ENCODE results near the gene SHLD2.
"Not testable (repeated sequence)": the region's sequence is repeated elsewhere in the genome, so short reads cannot be mapped to it uniquely, and the experiment has no call there.

- TF ChIP-seq ELF4 (IDR thresholded peaks at IDR 0.05); FOXK2 (IDR thresholded peaks at IDR 0.05); FOXA1 (IDR thresholded peaks at IDR 0.05); SP1 (IDR thresholded peaks at IDR 0.05); L3MBTL2 (conservative IDR thresholded peaks at IDR 0.05); TARDBP (IDR thresholded peaks at IDR 0.05); SUZ12 (IDR thresholded peaks at IDR 0.05); NFRKB (IDR thresholded peaks at IDR 0.05); FOXM1 (IDR thresholded peaks at IDR 0.05; ENCODE audit: borderline replicate concordance); BHLHE40 (IDR thresholded peaks at IDR 0.05; ENCODE audit: borderline replicate concordance); HDGF (IDR thresholded peaks at IDR 0.05; ENCODE audit: borderline replicate concordance): not testable (repeated sequence)
- TF ChIP-seq, protein P1, sequence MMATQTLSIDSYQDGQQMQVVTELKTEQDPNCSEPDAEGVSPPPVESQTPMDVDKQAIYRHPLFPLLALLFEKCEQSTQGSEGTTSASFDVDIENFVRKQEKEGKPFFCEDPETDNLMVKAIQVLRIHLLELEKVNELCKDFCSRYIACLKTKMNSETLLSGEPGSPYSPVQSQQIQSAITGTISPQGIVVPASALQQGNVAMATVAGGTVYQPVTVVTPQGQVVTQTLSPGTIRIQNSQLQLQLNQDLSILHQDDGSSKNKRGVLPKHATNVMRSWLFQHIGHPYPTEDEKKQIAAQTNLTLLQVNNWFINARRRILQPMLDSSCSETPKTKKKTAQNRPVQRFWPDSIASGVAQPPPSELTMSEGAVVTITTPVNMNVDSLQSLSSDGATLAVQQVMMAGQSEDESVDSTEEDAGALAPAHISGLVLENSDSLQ (IDR thresholded peaks at IDR 0.05) = not testable (repeated sequence)
Observed at GRCh38 chr10:87082219-87082618, 12.8 kb upstream of the SHLD2 start.

All from HEK293T (cell line).